ENCODE measurements around the gene ESRRA. TPM values are rescaled to one million over a fixed set of nuclear protein-coding genes. Genes with fewer than 3 reads are reported as not detected.

ESRRA gene
- total and polyA plus RNA-seq, 2 of the 13 experiments (the other 11 are each of a cell fraction or from before 2014, with no cell fraction given), result 18.1 to 36.3 TPM

DNA sequence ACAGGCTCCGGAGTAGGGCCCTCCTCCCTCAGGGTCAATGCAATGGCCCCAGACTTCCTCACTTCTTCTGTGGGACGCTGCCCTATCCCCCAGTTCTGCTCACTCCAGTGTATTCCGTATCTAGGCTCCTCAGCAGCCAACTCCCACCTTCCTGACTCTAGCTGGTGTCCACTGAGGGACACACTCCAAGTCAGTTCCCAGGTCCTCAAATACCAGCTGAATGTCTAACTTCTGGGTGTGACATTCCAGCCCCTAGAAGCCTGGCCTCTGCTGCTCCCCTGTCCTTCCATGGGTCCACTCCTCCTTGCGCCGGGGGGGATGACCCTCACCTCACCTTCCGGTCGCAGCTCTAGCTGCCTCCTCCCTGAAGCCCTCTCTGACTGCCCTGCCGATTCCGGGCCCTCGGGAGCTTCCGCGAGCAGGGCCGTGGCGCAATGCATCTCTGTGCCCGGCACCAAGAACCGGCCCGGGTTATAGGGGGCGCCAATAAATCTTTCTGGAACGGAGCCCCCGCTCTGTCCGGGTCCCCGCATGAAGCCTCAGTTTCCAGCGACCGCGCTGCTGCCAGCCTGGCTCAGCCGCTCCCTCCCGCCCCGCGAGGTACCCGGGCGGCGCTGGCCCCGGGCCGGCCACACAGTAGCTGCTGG is 36.3 kb upstream of the ESRRA start (continued):
- TF ChIP-seq ATAD3A (CRISPR knock-in tag; IDR thresholded peaks at IDR 0.05) (no peak), RBAK (CRISPR knock-in tag; IDR thresholded peaks at IDR 0.05) (no peak), KDM3A (CRISPR knock-in tag; IDR thresholded peaks at IDR 0.05; ENCODE audit: low read depth) (no peak), FLYWCH1 (CRISPR knock-in tag; IDR thresholded peaks at IDR 0.05) (no peak), SRF (IDR thresholded peaks at IDR 0.05; ENCODE audit: low read depth, low read length) (no peak), NR2F6 (IDR thresholded peaks at IDR 0.05) (peak; percentile 30; the same call in 1 of the 2 replicates), NR2F6 (CRISPR knock-in tag; IDR thresholded peaks at IDR 0.05) (peak; percentile 23; the same call in 1 of the 2 replicates), GTF3A (CRISPR knock-in tag; conservative IDR thresholded peaks at IDR 0.05) (no peak), DR1 (CRISPR knock-in tag; IDR thresholded peaks at IDR 0.05) (0 out of 2 replicates have a peak, but pooled peaks have one; percentile 5), ZNF496 (CRISPR knock-in tag; IDR thresholded peaks at IDR 0.05; ENCODE audit: insufficient replicate concordance) (no peak), ATM (IDR thresholded peaks at IDR 0.05; ENCODE audit: borderline replicate concordance) (no peak), ZNF720 (CRISPR knock-in tag; IDR thresholded peaks at IDR 0.05) (no peak), ZNF224 (CRISPR knock-in tag; IDR thresholded peaks at IDR 0.05) (no peak), PHF8 (CRISPR knock-in tag; IDR thresholded peaks at IDR 0.05) (0 out of 2 replicates have a peak, but pooled peaks have one; percentile 47), SNAPC2 (CRISPR knock-in tag; IDR thresholded peaks at IDR 0.05) (no peak), IRF2 (CRISPR knock-in tag; IDR thresholded peaks at IDR 0.05) (0 out of 2 replicates have a peak, but pooled peaks have one; percentile 27), ZNF501 (CRISPR knock-in tag; IDR thresholded peaks at IDR 0.05) (no peak), ETV6 (CRISPR knock-in tag; conservative IDR thresholded peaks at IDR 0.05) (0 out of 2 replicates have a peak, but pooled peaks have one; percentile 18), ZSCAN9 (CRISPR knock-in tag; IDR thresholded peaks at IDR 0.05; ENCODE audit: borderline replicate concordance) (peak; percentile 12; the same call in 1 of the 2 replicates), ZEB1 (IDR thresholded peaks at IDR 0.05; ENCODE audit: insufficient replicate concordance, low read depth) (no peak), YEATS2 (CRISPR knock-in tag; IDR thresholded peaks at IDR 0.05; ENCODE audit: borderline replicate concordance) (no peak), HOXD1 (CRISPR knock-in tag; IDR thresholded peaks at IDR 0.05) (no peak), ZNF792 (CRISPR knock-in tag; IDR thresholded peaks at IDR 0.05) (0 out of 2 replicates have a peak, but pooled peaks have one; percentile 9), PCBP2 (optimal IDR thresholded peaks at IDR 0.05; ENCODE audit: low read depth, low read length, poor library complexity, severe bottlenecking) (no peak), PTBP1 (IDR thresholded peaks at IDR 0.05; ENCODE audit: low read depth, low read length, poor library complexity, severe bottlenecking) (no peak), ZNF777 (CRISPR knock-in tag; IDR thresholded peaks at IDR 0.05) (peak; percentile 40; the same call in 1 of the 2 replicates), BRD4 (CRISPR knock-in tag; IDR thresholded peaks at IDR 0.05) (peak; percentile 49; the same call in 1 of the 2 replicates), ZNF891 (CRISPR knock-in tag; IDR thresholded peaks at IDR 0.05) (no peak)
- TF ChIP-seq, protein P1, sequence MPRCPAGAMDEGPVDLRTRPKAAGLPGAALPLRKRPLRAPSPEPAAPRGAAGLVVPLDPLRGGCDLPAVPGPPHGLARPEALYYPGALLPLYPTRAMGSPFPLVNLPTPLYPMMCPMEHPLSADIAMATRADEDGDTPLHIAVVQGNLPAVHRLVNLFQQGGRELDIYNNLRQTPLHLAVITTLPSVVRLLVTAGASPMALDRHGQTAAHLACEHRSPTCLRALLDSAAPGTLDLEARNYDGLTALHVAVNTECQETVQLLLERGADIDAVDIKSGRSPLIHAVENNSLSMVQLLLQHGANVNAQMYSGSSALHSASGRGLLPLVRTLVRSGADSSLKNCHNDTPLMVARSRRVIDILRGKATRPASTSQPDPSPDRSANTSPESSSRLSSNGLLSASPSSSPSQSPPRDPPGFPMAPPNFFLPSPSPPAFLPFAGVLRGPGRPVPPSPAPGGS (CRISPR knock-in tag; IDR thresholded peaks at IDR 0.05), result 0 out of 2 replicates have a peak, but pooled peaks have one; percentile 6
- TF ChIP-seq, protein P2, sequence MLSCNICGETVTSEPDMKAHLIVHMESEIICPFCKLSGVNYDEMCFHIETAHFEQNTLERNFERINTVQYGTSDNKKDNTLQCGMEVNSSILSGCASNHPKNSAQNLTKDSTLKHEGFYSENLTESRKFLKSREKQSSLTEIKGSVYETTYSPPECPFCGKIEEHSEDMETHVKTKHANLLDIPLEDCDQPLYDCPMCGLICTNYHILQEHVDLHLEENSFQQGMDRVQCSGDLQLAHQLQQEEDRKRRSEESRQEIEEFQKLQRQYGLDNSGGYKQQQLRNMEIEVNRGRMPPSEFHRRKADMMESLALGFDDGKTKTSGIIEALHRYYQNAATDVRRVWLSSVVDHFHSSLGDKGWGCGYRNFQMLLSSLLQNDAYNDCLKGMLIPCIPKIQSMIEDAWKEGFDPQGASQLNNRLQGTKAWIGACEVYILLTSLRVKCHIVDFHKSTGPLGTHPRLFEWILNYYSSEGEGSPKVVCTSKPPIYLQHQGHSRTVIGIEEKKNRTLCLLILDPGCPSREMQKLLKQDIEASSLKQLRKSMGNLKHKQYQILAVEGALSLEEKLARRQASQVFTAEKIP (CRISPR knock-in tag; IDR thresholded peaks at IDR 0.05; ENCODE audit: borderline replicate concordance), result no peak
- TF ChIP-seq, protein P3, sequence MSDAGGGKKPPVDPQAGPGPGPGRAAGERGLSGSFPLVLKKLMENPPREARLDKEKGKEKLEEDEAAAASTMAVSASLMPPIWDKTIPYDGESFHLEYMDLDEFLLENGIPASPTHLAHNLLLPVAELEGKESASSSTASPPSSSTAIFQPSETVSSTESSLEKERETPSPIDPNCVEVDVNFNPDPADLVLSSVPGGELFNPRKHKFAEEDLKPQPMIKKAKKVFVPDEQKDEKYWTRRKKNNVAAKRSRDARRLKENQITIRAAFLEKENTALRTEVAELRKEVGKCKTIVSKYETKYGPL (CRISPR knock-in tag; IDR thresholded peaks at IDR 0.05), result no peak
